ENCODE measurements around the gene CASP2.
"Not testable (repeated sequence)": the region's sequence is repeated elsewhere in the genome, so short reads cannot be mapped to it uniquely, and the experiment has no call there.

CASP2 gene

GRCh38 chr7:143264196-143264568 lies 24.0 kb upstream of the CASP2 start:
- not testable (repeated sequence) for DNase-seq

DNA sequence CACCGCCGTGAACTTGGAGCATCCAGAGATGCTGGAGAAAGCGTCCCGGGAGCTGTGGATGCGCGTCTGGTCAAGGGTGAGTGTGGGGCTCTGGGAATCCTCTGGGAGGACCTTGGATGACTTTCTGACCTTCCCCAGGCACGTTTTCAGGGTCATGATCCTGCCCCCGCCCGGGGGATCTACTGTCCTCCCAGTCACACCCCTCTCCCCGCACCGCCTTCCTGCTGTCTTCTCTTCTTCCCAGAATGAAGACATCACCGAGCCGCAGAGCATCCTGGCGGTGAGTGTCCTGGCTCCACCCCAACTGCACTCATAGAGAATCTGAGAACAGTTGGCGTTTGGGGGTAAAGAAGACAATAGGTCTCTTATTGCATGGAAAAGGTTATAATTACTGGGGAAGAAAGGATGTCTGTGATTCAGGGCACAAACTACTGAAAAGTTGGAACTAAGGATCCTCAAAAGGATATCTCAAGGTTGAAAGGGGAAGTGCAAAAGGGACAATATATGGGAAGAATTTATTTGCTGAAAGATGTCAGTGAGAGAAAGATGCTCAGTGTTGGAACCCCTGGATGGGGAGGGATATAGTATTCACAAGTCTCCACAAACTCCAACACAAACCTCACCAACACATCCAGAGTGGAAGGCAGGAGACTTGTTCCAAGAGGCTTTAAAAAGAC lies 23.0 kb upstream of the CASP2 start:
- no peak for DNase-seq

GRCh38 chr7:143269251-143269650 lies 18.9 kb upstream of the CASP2 start:
- DNase-seq = no peak

DNA sequence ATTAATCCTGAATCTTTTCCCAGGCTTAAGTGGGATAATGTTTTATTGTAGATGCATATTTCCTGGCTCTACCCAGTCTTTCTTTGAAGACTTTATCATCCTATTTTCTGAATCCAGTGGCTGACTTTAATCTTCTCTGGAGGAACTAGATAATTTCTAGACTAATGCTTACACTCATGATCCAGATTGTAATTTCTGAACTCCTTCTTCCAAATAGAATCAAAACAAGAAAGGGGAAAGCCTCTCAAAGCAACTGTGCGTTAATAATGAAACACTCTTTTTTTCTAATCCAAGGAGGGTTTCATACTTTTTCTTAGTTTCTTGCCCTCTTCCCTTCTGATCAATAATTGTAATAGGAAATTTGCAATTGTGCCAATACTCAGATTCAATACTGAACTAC lies 16.9 kb upstream of the CASP2 start:
- DNase-seq = no peak

- DNase-seq = no peak
Observed at GRCh38 chr7:143272871-143273270, 15.3 kb upstream of the CASP2 start.

GRCh38 chr7:143279186-143280098 lies 8.7 kb upstream of the CASP2 start:
- peak in 4 of 51 donors; percentile 35 to 84 (median 50) for DNase-seq

- DNase-seq = no peak
Observed at GRCh38 chr7:143280160-143280559, 8.0 kb upstream of the CASP2 start.

DNA sequence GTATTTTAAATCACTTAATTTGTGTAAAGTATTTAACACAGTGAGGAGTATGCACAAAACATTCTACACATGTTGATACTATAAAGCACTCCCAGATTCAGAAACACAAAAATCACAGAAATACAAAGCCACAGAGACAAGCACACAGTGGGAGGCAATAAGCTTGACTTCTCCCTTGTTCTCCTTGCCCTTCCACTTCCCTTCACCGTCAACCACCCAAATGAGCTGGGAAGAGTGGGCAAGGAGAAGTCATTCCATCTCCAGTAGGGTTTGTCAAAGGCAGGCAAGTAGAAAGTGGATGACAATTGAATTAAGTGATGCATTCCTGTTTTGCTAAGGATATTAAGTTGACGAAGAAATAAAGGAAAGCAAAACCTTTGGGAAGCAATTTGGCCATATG lies 7.6 kb upstream of the CASP2 start:
- no peak for DNase-seq

- no peak for DNase-seq
Observed at GRCh38 chr7:143281529-143281928, 6.6 kb upstream of the CASP2 start.

GRCh38 chr7:143282124-143282523 lies 6.0 kb upstream of the CASP2 start:
- DNase-seq = no peak

GRCh38 chr7:143283381-143283780 lies 4.8 kb upstream of the CASP2 start:
- DNase-seq = no peak

GRCh38 chr7:143284591-143285469 lies 3.3 kb upstream of the CASP2 start, which contains the start of gene TMEM139:
Gene TMEM139, plus strand, starts transcription at chr7:143284958. Its CDS starts 1,000 bp downstream, at chr7:143285958.
- DNase-seq = peak in 15 of 51 donors; percentile 8 to 61 (median 28)

GRCh38 chr7:143285470-143285778 lies 2.7 kb upstream of the CASP2 start:
- peak in 3 of 51 donors; percentile 14 to 49 (median 18) for DNase-seq

GRCh38 chr7:143285806-143286521 lies 2.2 kb upstream of the CASP2 start:
- DNase-seq = peak in 27 of 51 donors; percentile 15 to 80 (median 46)

- peak in 23 of 51 donors; percentile 9 to 80 (median 39) for DNase-seq
Observed at GRCh38 chr7:143286522-143286890, 1.6 kb upstream of the CASP2 start.

- DNase-seq = peak in 2 of 51 donors; percentile 44 to 50
Observed at GRCh38 chr7:143287339-143287934, 714 bp upstream of the CASP2 start.

- DNase-seq = peak in 1 of 51 donors; percentile 42
Observed at GRCh38 chr7:143288836-143289235, 685 bp downstream of the CASP2 start.

DNA sequence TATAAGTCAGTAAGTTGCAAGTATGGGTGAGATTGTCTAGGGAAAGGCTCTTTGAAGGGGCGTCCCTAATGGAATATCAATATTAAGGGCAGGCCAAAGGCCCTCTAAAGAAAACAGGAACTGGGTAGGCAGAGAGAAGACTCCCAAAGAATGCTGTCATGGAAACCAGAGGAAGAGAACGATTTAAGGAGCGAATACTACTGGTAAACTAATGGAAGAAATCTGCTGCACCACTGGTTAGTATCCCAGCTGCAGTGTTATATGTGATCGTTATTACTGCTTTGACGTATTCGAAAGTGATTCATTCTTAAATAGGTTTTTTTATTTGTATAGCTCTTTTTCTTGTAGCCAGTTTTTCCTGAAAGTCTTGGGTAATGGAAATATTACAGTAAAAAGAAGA lies 1.3 kb downstream of the CASP2 start:
- no peak for DNase-seq

GRCh38 chr7:143289888-143290287 lies 1.7 kb downstream of the CASP2 start:
- DNase-seq = not testable (repeated sequence)

DNA sequence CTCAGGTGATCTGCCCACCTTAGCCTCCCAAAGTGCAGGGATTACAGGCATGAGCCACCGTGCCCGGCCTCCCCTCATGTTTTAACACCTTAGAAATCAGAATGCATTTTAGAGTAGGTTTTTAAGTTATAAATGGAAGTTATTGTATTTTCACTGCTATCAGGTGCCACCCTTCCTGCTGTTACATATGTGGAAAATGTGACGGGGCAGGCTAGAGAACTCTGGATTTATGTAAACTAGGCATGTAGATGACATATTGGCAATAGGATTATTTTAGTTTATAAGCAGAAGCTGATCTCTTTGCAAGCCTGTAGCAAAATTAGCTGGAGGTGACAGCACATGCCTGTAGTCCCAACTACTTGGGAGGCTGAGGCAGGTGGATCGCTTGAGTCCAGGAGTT lies 2.1 kb downstream of the CASP2 start:
- no peak for DNase-seq

- DNase-seq = no peak
Observed at GRCh38 chr7:143292876-143293275, 4.7 kb downstream of the CASP2 start.

All from hypothalamus (tissue), 51 donors.